GM21717 (cell line): Measurements from ENCODE around the gene KSR2.

Source experiments
- ATAC-seq: cut with Tn5 transposase; IDR thresholded peaks from one replicate; pipeline ENCODE4 v1.9.1; 2021; ENCODE audit warnings: mild to moderate bottlenecking, moderate library complexity; ENCODE audit not compliant: unreplicated experiment

KSR2 gene

DNA sequence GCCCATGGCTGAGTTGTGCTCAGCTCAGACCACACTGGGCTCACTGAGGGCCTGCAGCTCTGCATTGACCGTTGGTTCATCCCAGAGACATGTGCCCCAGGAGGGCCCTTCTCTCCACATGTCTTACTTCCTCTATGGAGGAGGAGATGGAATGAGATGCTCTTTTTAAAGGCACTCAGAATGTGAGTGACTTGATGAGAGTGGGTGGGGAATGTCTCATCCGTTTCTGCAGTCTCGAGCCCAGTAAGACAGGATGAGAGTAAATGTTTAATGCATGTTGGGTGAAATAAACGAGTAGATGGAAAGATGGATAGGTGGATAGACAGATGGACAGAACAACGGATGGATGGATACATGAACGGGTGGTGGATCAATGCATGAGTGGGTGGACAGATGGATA, 538.5 kb downstream of the KSR2 start:
- ATAC-seq, result no peak

DNA sequence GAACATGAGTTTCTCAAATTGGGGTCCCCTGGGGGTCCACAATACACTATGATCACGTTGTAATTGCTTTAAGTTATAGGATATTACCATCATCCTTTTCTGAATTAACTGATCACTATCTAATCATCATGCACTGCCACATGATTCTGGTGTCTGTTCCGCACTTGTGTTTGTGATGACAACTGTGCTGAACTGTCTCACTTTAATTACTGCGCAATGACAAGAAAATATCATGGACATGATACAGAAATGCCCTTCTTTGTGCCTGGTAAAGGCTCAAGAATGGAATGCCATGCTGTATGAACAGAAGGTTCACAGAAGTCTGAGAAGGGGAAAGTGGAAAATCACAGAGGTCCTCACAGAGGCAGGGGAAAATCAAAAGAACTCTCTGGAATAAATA, 541.6 kb downstream of the KSR2 start:
- ATAC-seq, result no peak

DNA sequence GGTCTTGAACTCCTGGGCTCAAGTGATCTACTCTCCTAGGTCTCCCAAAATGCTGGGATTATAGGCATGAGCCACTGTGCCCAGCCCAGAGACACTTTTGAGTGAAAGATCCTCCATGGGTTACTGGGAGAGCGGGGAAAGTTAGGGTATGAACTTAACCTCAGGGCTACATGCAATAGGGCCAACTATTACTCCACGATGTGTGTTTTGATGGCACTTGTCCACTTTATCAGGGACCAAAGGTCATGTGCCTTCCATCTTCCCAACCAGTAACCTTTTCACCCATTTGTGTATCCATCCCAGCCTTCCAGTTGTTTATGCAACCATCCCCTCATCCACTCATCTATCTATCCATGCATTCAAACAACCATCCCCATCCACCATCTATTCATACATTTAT, 546.8 kb downstream of the KSR2 start:
- ATAC-seq, result no peak

DNA sequence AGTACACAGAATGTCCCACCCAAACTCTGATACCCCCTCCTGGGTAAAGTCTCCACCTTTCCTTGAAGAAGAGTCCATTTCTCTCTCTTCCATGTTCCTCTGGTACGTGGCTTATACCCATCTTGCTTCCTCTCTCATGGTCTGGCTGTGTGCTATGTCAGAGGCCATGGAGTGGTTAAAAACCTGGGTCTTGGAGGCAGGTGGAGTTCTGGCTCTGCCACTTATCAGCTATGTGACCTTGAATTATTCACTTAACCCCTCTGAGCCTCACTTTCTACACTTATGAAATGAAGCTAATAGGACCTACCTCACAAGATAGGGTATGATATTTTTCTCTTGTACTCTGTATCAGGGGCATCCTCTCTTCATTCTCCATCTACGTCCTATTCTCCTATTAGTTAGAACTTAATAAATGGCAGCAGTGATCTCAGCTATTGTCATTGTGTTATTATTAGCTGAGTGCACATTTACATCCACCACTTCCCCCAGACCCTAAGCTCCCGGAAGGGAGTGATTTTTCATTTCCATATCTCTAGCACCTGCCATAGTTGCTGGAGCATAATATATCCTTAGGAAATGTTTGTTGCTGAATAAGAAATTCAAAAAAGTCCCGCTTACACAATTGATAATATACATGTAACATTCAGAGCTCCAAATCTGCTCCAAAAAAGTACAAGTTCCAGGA, 547.6 kb downstream of the KSR2 start:
- no peak for ATAC-seq

DNA sequence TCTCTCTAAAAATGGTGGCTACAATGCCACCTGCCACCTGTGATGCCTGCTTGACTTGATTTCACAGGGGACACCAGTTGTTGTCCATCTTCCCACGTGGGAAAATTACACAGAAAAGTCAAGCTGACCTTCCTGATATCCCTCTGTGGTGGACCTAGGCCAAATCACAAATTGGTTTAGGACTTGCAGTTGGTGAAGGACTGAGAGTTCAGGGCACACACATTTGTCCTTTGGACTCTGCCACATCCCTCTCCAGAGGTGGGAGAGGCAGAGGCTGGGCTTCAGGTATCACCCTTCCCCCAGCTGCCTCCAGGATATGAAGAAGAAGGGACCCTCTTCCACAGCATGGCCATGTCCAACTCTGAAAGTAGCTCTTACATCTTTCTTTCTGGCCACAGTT, 551.8 kb downstream of the KSR2 start:
- no peak for ATAC-seq

DNA sequence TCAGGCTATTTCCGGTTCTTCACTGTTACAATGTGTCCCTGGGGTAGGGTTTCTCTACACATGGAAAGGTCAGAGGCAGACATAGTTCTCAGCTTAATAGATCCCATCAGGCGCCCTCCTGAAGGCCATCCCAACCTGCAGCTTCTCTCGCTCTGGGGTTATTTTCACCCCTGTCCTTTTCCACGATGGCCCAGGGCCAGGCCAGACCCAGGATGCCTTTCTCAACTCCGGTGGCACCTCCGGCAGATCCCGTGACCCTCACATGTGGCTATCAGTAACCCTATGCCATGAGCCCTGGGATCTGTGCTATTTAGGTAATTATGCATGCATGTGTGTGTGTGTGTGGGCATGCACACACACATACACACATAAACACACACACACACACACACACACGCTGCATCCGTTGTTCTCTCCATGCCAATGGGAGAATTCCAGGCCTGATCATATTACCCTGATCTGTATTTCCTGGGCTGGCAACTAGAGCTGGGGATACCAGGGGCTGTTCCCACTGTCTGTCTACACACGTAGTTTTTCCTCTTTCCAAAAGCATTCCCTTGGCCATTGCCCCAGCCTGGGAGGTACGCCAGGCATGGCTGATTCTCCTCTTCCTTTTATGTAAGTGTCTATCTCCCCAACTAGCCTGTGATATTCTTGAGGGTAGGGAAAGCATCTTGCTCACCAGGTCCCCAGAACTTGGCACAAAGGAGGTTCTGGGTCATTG, 556.2 kb downstream of the KSR2 start:
- no peak for ATAC-seq

DNA sequence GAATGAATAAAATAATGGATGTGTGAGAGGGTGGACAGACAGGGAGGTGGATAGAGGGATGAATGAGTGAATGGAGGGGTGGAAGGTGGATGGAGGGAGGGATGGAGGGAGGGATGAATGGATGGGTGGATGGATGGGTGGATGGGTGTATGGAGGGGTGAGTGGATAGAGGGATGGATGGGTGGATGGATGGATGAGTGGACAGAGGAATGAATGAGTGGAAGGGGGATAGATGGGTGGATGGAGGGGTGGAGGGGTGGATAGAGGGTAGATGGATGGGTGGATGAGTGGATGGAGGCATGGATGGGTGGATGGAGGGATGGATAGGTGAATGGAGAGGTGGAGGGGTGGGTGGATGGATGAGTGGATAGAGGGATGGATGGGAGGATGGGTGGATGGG, 559.5 kb downstream of the KSR2 start:
- ATAC-seq, result no peak

DNA sequence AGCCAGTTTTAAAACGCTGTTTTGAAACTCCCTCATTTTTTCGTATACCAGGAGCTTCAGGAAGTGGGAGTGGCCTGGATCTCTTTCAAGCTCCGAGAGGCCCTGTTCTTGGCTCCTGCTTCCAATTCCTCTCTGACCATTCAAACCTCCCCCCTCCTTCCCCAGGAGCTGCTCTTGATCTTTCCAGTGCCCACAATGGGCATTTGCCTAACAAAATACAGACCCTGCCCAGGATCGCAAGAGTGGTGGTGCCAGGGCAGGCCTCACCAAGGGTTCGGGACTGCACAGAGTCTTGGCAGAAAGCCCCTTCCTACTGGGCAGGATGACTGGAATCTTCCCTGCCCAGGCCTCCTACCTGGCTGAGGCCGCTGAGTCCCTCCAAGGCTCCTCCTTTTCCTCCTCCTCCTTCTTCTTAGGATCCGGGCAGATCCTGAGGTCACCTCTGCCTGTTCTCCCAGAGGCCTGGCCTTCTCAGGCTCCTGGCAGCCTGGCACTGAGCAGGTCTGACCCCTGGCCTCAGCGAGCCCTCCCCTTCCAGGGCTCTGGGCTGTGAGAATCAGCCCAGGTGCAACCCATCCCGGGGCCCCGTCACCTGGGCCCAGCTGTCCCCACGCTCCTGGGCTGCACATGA, 560.5 kb downstream of the KSR2 start:
- ATAC-seq, result no peak

DNA sequence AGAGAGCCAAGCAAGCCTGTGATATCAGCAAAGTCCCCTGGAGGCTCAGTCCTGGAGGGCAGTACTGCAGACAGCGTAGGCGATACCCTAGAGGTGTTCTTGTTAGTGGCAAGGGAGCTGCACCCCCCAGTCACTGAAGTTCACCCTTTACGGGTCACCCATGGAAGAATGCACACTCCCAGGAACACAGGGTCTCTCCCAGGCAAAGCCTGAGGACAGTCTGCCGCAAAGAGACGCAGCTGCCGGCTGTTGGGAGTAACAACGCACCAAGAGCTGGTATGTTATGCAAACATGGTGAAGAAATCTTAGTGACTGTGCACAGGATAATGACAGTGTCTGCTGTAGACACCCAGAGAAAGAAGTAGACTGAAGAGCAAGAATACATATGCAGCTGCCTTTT, 563.9 kb downstream of the KSR2 start:
- no peak for ATAC-seq

DNA sequence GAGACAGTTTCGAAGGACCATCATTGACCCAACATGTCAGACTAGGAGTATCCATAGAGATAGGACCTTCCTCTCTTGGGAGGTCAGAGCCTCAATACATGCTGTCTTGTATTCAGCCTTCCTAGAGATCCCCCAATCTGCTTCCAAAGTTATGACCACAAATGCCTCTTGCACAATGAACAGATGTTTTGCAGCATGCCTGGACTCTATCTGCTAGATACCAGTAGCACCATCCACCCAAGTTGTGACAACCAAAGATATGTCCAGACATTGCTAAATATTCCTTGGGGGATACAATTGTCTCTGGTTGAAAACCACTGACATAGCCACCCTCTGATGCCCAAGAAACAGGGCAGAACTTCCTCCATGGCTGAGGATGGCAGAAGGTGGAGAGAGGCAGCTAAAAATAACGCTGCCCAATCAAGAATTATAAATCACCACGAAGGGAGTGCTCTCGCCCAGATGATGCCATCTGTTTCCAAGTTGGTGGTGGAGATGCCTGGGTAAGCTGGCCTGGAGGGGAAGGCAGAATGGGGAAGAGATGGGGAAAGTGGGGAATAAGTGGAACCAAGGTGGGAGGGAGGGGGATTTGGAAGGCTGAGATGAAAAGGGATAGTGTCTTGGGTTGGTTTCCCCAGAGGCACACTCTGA, 564.5 kb downstream of the KSR2 start:
- ATAC-seq, result no peak

DNA sequence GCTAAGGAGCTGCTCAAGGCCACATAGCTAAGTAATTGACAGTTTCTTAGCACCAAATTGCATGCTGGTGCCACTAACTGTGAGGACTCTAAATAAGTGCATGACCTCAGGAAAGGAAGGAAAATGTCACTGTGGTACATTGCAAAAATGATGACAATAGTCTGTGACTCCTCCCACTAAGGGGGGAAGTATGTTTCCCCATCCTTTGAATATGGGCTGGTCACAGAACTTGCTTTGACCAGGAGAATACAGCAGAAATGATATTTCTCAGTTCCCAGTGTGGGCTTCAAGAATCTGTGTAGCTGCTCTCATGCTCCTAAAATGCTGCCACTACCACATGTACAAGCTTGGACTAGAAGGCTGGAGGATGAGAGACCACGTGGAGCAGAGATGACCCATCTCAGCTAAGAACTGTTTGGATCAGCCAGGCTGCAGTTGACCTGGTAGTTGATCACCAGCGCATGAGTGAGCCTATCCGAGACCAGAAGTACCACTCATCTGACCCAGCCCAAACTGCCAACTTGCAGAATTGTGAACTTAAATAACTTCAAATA, 565.1 kb downstream of the KSR2 start:
- ATAC-seq, result no peak
